HG03095 (cell line): ENCODE results near the gene PXDN.

Source experiments
- ATAC-seq: cut with Tn5 transposase; IDR thresholded peaks from one replicate; pipeline ENCODE4 v1.9.1; 2021; ENCODE audit warnings: moderate library complexity; ENCODE audit not compliant: unreplicated experiment

Gene PXDN

DNA sequence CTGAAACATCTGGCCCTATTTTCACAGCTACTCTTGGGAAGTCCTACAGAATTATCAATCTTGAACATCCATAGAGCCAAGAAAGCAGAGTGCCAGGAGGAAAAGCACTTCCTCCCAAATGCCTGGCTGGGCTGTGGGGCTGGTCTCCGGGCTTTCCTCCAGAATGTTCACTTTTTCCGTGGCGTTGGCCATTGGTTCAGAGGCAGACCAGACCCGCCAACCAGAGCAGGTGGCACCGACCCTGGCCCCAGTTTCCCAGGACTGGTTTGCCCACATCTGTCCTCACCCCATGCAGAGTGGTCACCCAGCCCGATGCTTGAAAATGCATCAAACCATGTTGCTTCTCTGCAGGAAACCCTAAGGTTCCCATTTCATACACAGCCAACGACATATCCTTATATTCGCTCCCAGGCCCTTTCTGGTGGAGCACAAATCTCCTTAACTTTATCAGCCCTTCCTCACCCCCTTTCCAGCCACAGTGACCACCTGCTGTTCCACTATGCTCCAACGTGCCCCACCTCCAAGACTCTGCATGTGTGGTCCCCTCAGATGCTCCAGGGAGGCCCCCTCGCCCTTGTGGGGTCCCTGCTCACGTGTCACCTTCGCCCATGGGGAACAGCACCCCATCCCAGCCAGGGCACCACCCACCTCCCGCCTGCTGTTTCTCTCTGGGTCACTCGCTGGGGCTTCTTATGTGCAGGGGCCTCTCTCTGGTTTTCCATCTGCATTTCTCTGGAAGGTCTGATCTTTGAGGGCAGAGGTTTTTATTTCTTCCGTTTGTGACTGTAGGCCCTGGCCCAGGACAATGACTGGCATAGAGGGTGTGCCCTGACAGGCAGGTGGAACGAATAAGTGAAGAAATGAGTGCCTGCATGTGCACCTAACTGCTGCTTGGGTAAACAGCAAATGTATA, 92.9 kb downstream of the PXDN start:
- no peak for ATAC-seq

DNA sequence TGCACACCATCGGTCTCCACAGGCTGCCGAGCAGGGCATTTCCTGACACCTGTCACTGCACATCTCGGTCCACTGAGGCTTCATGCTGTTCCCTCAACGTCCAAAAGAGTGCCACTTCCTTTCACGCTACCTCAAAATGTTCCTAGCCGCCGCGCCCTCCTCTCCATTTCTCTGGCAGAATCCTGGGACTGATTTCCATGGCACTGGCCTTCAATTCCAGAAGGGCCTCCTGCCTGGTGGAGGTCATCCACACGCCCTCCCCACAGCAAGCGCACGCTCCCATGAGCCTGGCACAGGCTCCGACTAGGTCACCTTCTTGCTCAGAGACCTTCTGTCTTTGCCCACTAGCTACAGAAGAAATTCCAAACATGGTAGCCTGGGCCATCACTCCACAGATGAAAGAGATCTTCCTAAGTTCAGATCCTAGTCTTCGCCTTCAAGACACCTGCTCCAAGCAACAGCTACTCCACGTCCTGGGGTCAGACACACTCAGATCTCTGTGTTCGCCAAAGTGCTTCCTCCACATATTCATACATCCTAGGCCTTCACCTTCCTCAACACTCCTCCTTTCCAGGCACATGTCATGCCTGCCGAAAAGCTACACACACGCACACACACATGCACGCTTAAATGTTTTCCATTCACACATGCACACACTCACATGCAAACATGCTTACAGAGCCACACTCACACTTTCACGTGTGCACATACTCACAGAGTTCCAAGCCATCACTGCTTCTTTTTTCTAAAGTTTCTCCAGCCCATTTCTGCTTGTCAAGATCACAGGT, 94.0 kb downstream of the PXDN start:
- no peak for ATAC-seq

DNA sequence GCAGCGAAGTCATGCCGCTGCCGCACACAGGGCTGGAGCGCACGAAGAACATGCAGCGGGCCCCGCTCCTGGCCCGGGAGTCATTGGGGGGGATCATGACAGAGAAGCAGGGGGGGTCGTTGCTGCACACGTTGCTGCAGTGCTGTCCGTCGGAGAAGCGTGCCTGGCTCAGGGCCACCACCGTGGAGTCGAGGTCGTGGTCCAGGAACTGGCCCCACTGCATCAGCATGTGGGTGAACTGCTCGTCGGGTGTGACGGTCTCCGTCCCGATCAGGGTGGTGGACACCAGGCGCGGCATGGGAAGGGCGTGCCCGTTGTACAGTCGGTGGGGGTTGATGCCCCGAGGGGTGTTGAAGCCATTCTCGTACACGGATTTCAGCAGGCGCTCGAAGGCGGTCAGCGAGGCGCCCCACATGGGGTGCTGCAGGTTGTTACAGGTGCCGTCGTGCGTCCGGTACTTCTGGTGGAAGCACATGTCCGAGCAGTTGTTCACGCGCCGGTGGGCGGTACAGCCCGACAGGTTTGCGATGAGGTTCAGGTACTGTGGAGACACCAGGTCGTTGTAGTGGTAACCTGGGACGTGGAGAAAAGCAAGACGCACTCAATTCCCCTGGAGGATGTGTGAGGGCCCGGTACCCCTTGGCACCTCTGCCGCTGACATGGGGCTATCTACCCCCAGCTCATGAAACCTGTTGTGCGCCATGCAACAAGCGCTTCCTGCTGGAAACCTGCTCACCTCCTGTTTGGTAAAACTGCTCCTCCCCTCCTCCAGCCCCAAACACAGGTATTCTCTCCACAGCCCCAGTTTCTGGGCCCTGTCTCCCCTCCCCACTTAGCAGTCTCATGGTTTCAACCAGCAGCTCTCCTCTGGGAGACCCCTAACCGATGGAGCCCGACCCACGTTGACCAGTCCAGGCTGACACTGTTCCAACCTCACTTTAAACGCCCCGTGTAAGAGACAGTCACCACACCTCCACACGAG, 94.9 kb downstream of the PXDN start:
- ATAC-seq: no peak

DNA sequence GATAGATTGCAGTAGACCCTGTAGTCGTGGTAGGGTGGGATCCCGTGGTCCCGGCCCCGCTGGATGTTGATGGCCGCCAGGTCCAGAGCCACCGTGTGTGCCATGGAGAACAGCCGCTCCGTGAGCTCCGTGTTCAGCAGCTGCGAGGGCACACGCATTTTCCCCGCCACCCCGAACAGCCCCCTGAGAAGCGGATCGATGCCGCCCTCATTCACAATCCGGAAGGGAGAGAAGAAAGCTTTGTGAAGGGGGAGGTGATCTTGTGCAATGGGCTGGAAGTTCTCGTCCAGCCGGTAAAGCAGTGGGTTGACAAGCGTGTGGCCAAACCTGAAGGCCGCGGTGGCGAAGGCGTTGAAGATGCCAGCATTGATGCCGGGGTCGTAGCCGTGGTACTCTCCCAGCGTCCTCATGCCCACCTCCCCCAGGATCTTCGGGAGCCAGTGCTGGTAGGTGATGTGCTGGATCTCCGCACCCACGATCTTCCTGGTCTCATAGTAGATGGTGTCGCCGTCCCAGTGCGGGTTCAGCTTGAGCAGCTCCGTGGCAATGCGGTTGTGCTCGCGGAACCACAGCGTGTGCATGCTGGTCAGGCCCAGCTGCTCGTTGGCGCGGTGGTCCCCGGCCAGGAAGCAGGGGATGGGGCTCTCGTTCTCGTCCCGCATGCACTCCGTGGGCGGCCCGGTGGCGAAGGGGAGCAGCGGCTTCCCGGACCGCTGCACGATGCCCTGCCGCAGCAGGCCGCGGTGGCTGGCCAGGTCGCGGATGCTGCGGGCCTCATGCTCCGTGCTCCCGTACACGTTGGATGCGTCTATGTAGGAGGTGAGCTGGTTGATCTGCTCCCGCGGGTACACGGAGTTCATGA, 95.8 kb downstream of the PXDN start:
- ATAC-seq: no peak

DNA sequence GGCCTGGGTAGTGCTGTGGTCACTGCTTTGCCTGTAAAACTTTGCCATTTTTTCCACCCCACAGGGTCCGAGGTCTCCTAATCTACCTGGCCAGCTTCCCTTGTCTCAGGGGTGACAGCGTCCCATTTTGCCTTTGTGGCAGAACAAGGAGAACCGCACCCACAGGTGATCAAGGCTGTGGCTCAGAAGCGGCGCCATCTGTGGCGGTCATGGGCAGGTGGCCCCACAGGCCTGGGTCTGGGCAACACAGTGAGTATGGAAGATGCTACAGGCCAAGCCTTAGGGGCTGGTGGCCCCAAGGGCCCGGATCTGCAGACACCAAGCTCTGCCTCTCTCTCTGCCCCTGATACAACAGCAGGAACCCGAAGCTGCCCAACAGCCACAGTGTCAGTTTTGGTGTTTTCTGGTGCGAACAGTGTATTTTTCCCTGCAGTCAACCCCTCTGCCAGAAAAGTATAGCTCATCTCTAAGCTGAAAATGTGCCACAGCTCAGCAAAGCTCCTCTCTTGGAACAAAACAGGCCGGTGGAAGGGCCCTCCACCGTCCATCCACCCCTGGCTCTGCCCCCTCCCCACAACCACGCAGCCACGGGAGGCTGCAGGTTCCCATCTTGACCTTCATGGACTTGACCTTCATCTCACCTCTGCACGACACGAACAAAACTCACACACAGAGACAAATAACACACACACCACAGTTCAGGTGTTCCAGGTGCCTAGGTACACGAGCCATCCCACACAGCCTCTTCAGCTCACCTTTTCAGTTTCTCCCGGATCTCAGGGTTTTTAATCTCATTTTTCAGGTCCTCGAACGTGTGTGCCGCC, 96.7 kb downstream of the PXDN start:
- ATAC-seq: no peak

DNA sequence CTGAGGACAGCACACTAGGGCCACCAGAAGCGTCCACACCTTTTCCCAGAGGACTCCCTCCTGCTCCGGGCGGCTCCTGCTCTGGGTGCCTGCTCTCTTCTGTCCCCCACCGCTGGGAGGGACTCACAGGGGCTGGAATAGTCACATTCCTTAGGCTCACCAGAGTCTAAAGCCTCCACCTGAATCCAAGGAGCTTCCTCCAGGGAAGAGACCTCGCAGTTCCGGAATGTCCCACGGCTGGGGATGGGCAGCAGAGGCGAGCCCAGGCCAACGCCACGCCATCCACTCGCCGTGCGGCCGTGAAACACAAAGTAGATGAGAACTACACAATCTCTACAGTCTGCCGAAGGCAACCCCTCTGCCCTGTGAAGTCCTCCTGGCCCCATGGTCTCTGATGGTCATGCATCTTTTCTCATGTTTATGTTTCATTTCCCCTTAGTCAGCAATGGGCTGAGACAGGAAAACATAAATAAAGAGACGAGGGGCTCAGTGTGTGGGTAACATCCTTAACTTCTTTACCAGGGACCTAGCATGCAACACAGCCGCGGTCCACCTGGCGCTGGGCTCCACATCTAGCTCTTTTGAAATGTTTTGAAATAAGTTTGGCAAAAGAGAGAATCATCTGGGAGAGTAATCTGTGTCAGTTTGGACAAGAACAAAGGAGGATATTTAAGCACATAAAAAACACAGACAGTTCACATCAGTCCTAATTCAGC, 98.4 kb downstream of the PXDN start:
- ATAC-seq: no peak

DNA sequence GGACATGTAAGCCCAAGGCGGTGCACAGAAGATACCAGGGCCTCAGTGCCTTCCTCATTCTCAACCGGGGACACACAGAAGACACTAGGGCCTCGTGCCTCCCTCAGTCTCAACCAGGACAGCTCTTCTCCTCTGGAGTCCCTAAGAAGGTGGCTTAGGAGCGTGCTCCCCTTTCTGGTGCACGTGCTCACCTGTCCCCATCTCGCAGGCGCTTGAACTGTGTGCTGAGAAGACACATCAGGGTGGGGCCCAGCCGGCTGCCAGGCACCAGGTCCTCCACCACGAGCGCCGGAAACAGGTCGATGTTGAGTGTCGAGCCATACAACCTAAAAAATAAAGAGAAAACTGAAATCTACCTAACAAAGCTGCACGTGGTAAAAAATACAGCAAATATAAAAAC, 99.9 kb downstream of the PXDN start:
- no peak for ATAC-seq

DNA sequence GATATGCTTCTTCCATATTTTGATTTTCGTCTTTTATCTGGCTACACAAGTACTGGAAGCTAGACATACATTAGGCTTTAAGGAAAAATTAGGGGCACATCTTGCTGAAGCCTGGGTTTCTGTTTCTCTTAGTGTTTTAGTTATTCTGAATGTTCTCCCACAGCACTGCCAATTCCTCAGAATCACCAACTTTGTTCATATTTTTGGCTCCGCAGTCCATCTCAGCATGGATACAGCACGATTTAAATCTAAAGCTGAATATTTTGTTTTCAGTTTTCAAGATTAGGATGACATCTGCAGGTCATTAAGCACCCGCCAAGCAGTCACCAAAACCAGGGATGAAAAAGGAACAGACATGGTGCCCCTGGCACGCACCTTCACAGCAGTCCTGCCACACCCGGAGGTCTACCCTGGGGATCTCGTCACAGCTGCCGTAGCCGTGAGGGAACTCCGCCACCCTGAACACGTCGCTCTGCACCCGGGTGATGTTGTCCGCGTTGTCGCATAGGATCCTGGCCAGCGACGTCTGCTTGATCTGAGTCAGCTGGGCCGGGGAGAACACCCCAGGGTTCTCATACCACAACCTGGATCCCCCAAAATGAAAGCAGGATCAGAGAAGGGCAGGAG, 101.2 kb downstream of the PXDN start:
- no peak for ATAC-seq

DNA sequence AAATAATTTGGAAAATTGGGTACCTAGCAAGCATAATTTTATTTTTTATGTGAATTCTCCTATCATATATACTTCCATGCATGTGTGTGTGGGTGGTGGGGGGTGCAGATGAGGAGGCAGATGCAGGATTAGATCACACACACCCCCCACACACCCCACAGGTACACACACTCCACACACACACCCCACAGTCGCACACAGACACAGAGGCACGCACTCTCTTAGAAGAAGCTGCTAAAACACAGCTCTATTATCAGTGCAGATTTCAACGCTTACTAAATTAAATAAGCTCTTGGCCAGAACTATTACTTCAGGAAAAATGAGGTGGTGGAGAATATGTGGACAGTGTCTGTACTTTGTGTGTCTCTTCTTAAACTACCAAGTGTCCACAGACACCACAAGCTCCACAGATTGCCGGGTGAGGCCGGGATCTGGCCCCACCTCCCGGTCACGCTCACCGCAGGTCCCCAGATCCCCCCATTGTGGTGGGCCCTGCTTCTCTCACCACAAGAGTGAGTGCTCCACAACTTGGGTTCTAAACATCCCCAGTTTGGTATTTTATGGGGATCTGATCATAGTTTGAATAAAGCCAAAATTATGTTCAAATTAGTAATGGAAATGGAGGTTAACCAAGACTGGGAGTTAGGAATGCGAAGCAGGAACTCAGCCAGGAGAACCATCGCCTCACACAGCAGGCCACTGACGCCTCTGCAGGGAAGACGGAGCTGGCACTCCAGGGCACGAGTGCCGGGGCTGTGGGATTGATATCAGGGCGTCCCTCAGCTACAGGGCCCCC, 102.1 kb downstream of the PXDN start:
- ATAC-seq: no peak

DNA sequence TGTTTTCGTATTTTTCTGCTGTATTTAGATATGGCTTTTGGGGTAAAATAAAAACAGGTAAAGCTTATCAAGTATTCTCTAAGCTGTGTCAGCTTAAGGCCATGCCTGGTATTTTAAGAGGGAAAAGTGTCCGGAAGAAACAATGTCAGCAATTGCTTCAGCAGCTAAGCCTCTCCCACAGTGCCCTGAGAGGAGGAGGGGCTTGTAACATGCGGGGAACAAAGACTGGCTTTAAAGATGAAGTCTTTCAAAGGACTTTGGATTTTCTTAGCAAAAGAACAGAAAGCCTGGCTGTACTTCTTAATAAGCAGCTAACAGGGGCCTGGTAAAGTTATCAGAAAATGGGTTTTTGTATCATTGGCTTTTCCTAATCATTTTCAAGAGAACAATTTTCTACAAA, 102.8 kb downstream of the PXDN start:
- no peak for ATAC-seq

DNA sequence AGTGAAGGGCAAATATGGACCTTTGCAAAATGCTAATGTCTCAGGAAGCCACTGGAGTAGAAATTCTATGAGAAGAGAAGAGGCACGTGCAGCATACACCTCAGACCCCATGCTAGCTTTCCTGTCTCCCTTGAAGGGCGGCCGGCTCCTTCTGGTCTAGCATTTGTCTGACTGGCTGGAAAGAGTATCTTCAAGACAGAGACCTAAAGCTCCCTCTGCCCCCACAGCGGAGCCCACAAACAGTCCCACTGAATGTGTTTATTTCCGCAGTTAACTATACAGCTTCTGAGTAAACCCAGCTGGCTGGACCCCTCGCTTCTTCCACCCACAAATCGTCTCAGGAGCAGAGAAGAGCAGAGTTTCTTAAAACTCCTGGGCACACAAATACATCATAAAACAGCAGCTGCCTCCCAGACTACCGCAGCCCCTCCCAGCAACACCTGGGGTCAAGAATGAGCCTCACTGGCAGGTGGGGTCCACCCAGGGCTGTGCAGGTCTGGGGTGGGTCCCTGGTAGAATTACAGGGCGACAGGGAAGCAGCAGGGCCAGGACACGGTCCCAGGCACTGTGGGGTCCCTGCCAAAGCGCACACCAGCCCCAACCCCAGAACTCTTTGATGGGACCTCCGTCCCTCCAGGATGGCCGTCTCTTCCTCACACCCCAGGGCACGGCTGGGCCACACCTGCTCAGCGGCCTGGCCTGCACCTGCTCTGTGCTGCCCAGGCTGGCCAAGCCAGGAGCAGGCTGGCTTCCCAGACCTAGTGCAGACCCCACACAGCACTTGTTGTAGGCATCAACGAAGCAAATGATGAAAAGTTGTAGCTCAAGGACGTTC, 103.8 kb downstream of the PXDN start:
- no peak for ATAC-seq

DNA sequence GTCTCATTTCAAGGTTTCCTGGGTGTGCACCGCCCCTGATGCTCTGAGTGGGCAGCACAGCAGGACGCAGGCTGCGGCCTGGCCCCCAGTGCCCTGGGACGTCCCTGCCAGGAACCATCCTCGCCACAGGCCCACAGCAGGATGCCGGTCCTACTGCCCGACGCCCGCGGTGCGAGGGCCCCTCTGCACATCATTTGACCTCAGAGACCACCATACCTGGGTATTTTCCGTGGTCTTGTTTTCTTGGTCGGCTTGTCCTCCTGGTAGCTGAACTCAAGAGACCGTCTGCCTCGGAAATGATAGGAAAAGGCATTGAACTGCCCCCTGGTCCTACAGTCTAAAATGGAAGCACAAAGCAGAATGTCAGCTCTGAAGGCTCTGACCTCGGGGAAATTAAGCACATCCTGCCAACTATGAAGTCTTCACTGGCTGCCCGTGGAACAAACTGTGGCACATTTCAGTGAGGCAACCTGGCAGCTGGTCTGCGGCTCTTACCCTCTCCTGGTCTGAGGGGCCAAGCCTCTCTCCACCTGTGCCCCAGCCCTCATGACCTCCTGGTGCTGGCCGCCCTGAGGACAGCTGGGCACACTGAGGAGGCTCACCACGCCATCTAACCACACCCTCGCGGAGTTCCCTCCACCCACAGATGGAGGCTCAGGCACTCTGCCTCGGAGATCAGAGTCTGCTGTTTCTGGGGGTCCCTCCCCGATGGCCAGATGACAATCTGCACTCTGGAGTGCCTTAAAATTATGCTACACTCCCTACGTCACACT, 105.0 kb downstream of the PXDN start:
- no peak for ATAC-seq

DNA sequence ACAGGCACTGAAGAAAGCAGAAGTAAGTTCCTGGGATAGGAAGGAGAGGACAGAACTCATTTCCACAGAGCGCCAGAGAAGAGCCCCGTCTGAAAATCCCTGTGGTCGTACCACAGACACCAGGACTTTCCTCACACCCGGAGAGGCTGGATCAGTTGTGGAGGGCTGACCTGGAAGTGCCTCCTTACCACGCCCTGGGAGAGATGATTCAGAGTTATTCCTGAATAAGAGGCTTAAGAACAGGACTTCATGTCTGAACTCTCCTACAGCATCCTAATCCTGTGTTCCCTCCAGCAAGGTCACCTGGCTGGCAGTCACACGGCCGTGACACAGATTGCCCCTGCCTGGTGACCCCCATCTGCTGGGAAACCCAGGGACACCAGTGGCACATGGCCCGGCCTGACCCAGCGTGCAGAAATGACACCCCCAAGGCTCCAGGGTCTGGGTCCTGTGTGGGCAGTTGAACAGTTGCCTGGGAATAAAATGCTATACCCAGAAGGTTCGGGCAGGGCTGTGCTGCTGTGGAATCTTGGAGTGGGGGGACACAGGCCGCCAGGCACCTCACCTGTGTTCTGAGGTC, 105.9 kb downstream of the PXDN start:
- ATAC-seq: no peak

DNA sequence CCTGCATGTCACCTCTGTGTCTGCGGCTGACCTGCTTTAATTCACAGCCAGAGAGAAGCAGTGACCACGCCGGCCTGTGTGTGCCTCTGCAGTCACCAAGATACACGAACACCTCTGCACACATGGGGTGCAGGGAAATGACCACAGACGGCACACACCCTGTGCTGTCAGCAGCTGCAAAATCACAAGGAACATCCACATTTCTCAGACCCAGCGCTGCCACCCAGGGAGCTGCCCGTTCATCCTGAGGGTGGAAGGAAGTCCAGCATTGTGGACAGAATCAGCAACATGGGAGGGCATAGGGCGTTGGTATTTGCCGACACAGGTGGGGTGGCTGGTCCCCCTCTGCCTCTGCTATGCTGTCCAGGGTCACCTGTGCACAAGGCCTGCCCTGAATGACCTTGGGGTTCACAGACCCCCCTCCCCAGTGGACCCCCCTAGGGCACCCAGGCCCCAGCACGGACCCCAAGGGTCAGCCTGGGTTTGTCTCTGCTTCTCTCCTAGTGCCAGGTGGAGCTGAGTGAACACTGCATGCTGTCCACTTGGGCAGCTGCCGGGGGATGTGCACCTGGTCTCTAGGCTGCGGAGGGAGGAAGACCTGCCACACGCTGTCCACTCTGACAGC, 107.4 kb downstream of the PXDN start:
- ATAC-seq: no peak

DNA sequence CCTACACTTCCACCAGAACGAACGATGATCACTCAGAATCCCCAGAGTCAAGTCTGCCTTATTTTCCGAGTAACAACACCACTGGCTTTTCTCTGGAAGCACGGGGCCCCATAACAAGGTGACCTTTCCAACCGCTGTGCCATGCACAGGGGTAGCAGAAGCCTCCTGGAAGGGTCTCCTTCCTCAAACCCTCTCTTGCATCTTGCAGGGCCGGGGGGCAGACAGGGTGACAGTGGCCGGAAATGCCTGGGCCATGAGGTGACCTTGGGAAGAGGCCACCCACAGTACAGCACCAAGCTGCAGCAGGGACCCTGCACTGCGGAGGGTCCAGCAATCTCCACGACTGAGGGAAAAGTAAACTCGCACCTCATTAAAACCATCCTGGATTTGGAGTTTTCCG, 108.5 kb downstream of the PXDN start:
- no peak for ATAC-seq
